HepG2 (cell line): ENCODE results near the gene CARD19. TPM values are rescaled to one million over a fixed set of nuclear protein-coding genes. Genes with fewer than 3 reads are reported as not detected.

Source experiments
- CBX2 ChIP-seq, 2 experiments: fragments of 200-600 bp in 1 of 2; sonication (generic); formaldehyde crosslinking in 1 of 2; IDR thresholded peaks; 2 replicates each; pipeline versions ENCODE4 v1.7.0 to v1.8.1; 2018 to 2022; ENCODE audit warnings: low read depth in 2 of 2, low read length in 1 of 2, mild to moderate bottlenecking in 1 of 2, missing genetic modification reagents in 1 of 2
- DMAP1 ChIP-seq: IDR thresholded peaks from 2 replicates; pipeline ENCODE4 v1.6.1; 2016
- FOXA3 ChIP-seq: IDR thresholded peaks from 2 replicates; pipeline ENCODE4 v1.6.1; 2016; ENCODE audit warnings: missing genetic modification reagents, missing compliant biosample characterization
- IKZF1 ChIP-seq: fragments of 450-650 bp; IDR thresholded peaks from 2 replicates; pipeline ENCODE4 v1.7.1; 2016
- MIER3 ChIP-seq: IDR thresholded peaks from 2 replicates; pipeline ENCODE4 v1.6.1; 2016; ENCODE audit warnings: missing compliant biosample characterization, borderline replicate concordance
- SAP130 ChIP-seq: IDR thresholded peaks from 2 replicates; pipeline ENCODE4 v1.6.1; 2016; ENCODE audit warnings: low read depth
- TBP ChIP-seq: sonication (generic); formaldehyde crosslinking; IDR thresholded peaks from 2 replicates; pipeline ENCODE4 v1.5.0; 2020; ENCODE audit warnings: missing genetic modification reagents
- THYN1 ChIP-seq: sonication (generic); formaldehyde crosslinking; IDR thresholded peaks from 2 replicates; pipeline ENCODE4 v1.8.1; 2023; ENCODE audit warnings: low read depth, mild to moderate bottlenecking, moderate library complexity, missing genetic modification reagents, borderline replicate concordance
- ZNF616 ChIP-seq: sonication (generic); formaldehyde crosslinking; IDR thresholded peaks from 2 replicates; pipeline ENCODE4 v1.5.0; 2020; ENCODE audit warnings: low read depth, mild to moderate bottlenecking, missing genetic modification reagents
- ZNF746 ChIP-seq: sonication (generic); formaldehyde crosslinking; IDR thresholded peaks from 2 replicates; pipeline ENCODE4 v1.8.0; 2022; ENCODE audit warnings: mild to moderate bottlenecking, missing genetic modification reagents
- ZSCAN25 ChIP-seq: sonication (generic); formaldehyde crosslinking; IDR thresholded peaks from 2 replicates; pipeline ENCODE4 v1.8.0; 2022; ENCODE audit warnings: mild to moderate bottlenecking, missing genetic modification reagents
- polyA plus RNA-seq, 8 experiments: library from polyadenylated mRNA; depleted of rRNA in 3 of 8; stranded (reverse) in 7 of 8; unstranded in 1 of 8; fragments of >200 nt; fragmentation: Illumina TruSeq in 4 of 8; extraction: Trizol in 4 of 8; gene quantifications; 2 replicates each; pipeline versions ENCODE4 v1.2.1 to v1.2.3, GENCODE V29; 2011 to 2016; ENCODE audit warnings: low read depth in 4 of 8, missing spikeins in 1 of 8, mixed read lengths in 1 of 8; ENCODE audit not compliant: insufficient read depth in 1 of 8
- total RNA-seq, 5 experiments: library from RNA; depleted of rRNA; stranded (reverse); fragments of >200 nt; fragmentation: Illumina TruSeq; extraction: Trizol; gene quantifications; 2 replicates each; pipeline ENCODE4 v1.2.3, GENCODE V29; 2016; ENCODE audit warnings: low read depth in 1 of 5
- TF ChIP-seq, protein P1 (sequence below): IDR thresholded peaks from 2 replicates; pipeline ENCODE4 v1.6.1; 2016; ENCODE audit warnings: low read depth, missing genetic modification reagents, missing compliant biosample characterization
- TF ChIP-seq, protein P2 (sequence below): sonication (generic); formaldehyde crosslinking; IDR thresholded peaks from 2 replicates; pipeline ENCODE4 v1.4.0; 2020; ENCODE audit warnings: low read depth, mild to moderate bottlenecking, missing genetic modification reagents
- TF ChIP-seq, protein P3 (sequence below): sonication (generic); formaldehyde crosslinking; IDR thresholded peaks from 2 replicates; pipeline ENCODE4 v1.5.0; 2020; ENCODE audit warnings: mild to moderate bottlenecking, low read depth, missing genetic modification reagents, borderline replicate concordance
- TF ChIP-seq, protein P4 (sequence below): sonication (generic); formaldehyde crosslinking; IDR thresholded peaks from 2 replicates; pipeline ENCODE4 v1.4.0; 2020; ENCODE audit warnings: missing genetic modification reagents
- TF ChIP-seq, protein P5 (sequence below): sonication (generic); formaldehyde crosslinking; IDR thresholded peaks from 2 replicates; pipeline ENCODE4 v1.4.0; 2020; ENCODE audit warnings: missing genetic modification reagents; ENCODE audit errors: not compliant biosample characterization

Gene CARD19
- total and polyA plus RNA-seq, 2 of the 13 experiments (the other 11 are each of a cell fraction or from before 2014, with no cell fraction given): 18.4 to 47.2 TPM

DNA sequence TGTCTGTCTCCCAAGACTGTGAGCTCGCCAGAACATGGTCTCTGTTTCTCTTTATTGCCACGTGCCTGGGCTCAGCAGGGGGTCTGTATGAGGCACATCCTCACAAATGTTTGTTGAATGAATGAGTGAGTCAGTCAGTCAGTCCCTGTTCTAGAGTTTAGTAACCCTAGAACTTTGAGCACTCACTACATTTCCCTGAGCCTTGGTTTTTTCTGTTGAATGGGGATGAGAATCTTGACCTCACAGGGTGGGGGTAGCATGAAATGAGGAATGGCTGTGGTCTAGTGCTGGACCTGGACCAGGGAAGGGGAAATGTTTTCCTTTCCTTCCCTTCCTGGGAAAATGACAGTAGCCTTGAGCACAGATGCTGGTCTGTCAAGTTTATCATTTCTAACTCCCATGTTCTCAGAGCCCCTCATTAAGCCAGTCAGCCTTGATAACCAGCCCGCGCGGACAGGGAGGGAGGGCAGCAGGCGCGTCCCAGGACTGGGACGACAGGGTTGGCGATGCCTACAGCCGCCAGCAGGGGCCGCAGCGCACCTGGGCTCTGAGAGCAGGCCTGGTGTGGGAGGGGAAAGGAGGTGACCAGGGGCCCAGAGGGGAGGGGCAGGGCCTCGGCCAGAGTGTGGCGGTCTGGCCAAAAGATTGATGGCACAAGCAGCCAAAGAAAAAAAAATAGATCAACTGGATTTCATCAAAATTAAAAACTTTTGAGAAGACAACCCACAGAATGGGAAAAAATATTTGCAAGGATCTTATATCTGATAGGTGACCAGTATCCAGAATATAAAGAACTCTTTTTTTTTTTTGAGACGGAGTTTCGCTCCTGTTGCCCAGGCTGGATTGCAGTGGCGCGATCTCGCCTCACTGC lies 63.8 kb downstream of the CARD19 start (continued):
- TF ChIP-seq, protein P1, sequence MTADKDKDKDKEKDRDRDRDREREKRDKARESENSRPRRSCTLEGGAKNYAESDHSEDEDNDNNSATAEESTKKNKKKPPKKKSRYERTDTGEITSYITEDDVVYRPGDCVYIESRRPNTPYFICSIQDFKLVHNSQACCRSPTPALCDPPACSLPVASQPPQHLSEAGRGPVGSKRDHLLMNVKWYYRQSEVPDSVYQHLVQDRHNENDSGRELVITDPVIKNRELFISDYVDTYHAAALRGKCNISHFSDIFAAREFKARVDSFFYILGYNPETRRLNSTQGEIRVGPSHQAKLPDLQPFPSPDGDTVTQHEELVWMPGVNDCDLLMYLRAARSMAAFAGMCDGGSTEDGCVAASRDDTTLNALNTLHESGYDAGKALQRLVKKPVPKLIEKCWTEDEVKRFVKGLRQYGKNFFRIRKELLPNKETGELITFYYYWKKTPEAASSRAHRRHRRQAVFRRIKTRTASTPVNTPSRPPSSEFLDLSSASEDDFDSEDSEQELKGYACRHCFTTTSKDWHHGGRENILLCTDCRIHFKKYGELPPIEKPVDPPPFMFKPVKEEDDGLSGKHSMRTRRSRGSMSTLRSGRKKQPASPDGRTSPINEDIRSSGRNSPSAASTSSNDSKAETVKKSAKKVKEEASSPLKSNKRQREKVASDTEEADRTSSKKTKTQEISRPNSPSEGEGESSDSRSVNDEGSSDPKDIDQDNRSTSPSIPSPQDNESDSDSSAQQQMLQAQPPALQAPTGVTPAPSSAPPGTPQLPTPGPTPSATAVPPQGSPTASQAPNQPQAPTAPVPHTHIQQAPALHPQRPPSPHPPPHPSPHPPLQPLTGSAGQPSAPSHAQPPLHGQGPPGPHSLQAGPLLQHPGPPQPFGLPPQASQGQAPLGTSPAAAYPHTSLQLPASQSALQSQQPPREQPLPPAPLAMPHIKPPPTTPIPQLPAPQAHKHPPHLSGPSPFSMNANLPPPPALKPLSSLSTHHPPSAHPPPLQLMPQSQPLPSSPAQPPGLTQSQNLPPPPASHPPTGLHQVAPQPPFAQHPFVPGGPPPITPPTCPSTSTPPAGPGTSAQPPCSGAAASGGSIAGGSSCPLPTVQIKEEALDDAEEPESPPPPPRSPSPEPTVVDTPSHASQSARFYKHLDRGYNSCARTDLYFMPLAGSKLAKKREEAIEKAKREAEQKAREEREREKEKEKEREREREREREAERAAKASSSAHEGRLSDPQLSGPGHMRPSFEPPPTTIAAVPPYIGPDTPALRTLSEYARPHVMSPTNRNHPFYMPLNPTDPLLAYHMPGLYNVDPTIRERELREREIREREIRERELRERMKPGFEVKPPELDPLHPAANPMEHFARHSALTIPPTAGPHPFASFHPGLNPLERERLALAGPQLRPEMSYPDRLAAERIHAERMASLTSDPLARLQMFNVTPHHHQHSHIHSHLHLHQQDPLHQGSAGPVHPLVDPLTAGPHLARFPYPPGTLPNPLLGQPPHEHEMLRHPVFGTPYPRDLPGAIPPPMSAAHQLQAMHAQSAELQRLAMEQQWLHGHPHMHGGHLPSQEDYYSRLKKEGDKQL (CRISPR knock-in tag): no peak
- TF ChIP-seq SAP130 (CRISPR knock-in tag): peak; percentile 64
- TF ChIP-seq ZSCAN25: 0 out of 2 replicates have a peak, but pooled peaks have one; percentile 38
- TF ChIP-seq, protein P2, sequence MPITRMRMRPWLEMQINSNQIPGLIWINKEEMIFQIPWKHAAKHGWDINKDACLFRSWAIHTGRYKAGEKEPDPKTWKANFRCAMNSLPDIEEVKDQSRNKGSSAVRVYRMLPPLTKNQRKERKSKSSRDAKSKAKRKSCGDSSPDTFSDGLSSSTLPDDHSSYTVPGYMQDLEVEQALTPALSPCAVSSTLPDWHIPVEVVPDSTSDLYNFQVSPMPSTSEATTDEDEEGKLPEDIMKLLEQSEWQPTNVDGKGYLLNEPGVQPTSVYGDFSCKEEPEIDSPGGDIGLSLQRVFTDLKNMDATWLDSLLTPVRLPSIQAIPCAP: no peak
- no peak for TF ChIP-seq TBP (CRISPR knock-in tag)
- TF ChIP-seq IKZF1: no peak
- no peak for TF ChIP-seq ZNF746 (CRISPR knock-in tag)
- TF ChIP-seq ZNF616 (CRISPR knock-in tag): no peak
- peak; percentile 76; the same call in 1 of the 2 replicates for TF ChIP-seq MIER3 (CRISPR knock-in tag)
- no peak for TF ChIP-seq CBX2 (IDR thresholded peaks at IDR 0.05; ENCODE audit: low read depth, low read length)
- TF ChIP-seq CBX2 (CRISPR knock-in tag; IDR thresholded peaks at IDR 0.05; ENCODE audit: low read depth): no peak
- TF ChIP-seq, protein P3, sequence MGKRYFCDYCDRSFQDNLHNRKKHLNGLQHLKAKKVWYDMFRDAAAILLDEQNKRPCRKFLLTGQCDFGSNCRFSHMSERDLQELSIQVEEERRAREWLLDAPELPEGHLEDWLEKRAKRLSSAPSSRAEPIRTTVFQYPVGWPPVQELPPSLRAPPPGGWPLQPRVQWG (CRISPR knock-in tag): no peak
- TF ChIP-seq, protein P4, sequence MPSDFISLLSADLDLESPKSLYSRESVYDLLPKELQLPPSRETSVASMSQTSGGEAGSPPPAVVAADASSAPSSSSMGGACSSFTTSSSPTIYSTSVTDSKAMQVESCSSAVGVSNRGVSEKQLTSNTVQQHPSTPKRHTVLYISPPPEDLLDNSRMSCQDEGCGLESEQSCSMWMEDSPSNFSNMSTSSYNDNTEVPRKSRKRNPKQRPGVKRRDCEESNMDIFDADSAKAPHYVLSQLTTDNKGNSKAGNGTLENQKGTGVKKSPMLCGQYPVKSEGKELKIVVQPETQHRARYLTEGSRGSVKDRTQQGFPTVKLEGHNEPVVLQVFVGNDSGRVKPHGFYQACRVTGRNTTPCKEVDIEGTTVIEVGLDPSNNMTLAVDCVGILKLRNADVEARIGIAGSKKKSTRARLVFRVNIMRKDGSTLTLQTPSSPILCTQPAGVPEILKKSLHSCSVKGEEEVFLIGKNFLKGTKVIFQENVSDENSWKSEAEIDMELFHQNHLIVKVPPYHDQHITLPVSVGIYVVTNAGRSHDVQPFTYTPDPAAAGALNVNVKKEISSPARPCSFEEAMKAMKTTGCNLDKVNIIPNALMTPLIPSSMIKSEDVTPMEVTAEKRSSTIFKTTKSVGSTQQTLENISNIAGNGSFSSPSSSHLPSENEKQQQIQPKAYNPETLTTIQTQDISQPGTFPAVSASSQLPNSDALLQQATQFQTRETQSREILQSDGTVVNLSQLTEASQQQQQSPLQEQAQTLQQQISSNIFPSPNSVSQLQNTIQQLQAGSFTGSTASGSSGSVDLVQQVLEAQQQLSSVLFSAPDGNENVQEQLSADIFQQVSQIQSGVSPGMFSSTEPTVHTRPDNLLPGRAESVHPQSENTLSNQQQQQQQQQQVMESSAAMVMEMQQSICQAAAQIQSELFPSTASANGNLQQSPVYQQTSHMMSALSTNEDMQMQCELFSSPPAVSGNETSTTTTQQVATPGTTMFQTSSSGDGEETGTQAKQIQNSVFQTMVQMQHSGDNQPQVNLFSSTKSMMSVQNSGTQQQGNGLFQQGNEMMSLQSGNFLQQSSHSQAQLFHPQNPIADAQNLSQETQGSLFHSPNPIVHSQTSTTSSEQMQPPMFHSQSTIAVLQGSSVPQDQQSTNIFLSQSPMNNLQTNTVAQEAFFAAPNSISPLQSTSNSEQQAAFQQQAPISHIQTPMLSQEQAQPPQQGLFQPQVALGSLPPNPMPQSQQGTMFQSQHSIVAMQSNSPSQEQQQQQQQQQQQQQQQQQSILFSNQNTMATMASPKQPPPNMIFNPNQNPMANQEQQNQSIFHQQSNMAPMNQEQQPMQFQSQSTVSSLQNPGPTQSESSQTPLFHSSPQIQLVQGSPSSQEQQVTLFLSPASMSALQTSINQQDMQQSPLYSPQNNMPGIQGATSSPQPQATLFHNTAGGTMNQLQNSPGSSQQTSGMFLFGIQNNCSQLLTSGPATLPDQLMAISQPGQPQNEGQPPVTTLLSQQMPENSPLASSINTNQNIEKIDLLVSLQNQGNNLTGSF: no peak
- no peak for TF ChIP-seq DMAP1 (CRISPR knock-in tag)
- TF ChIP-seq, protein P5, sequence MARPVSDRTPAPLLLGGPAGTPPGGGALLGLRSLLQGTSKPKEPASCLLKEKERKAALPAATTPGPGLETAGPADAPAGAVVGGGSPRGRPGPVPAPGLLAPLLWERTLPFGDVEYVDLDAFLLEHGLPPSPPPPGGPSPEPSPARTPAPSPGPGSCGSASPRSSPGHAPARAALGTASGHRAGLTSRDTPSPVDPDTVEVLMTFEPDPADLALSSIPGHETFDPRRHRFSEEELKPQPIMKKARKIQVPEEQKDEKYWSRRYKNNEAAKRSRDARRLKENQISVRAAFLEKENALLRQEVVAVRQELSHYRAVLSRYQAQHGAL (CRISPR knock-in tag): no peak
- TF ChIP-seq THYN1 (CRISPR knock-in tag): no peak
- TF ChIP-seq FOXA3 (CRISPR knock-in tag): peak; percentile 51; the same call in 1 of the 2 replicates
